Activated CD4-positive, alpha-beta T cell treated with anti-CD3 and anti-CD28 coated beads, Interleukin-2, amount 50 U/mL, for 16 hours (primary cell): ENCODE data around the gene MIB1.
"Not testable (repeated sequence)": the region's sequence is repeated elsewhere in the genome, so short reads cannot be mapped to it uniquely, and the experiment has no call there.

Source experiments
- DNase-seq: peaks from one replicate; pipeline ENCODE4 v3.0.0-alpha.2; 2020

The MIB1 gene

GRCh38 chr18:21745231-21745630 lies 4.6 kb downstream of the MIB1 start:
- DNase-seq: no peak

- no peak for DNase-seq
Observed at GRCh38 chr18:21747268-21747667, 6.7 kb downstream of the MIB1 start.

- DNase-seq: no peak
Observed at GRCh38 chr18:21747764-21748693, 7.4 kb downstream of the MIB1 start.

GRCh38 chr18:21757833-21758232 lies 17.2 kb downstream of the MIB1 start:
- no peak for DNase-seq

GRCh38 chr18:21759836-21760235 lies 19.2 kb downstream of the MIB1 start:
- DNase-seq: no peak

GRCh38 chr18:21760321-21760720 lies 19.7 kb downstream of the MIB1 start:
- DNase-seq: no peak

- DNase-seq: no peak
Observed at GRCh38 chr18:21761471-21762115, 21.0 kb downstream of the MIB1 start.

- DNase-seq: no peak
Observed at GRCh38 chr18:21762181-21762772, 21.7 kb downstream of the MIB1 start.

- no peak for DNase-seq
Observed at GRCh38 chr18:21763846-21764646, 23.5 kb downstream of the MIB1 start.

- no peak for DNase-seq
Observed at GRCh38 chr18:21769206-21769605, 28.6 kb downstream of the MIB1 start.

- no peak for DNase-seq
Observed at GRCh38 chr18:21774722-21775121, 34.1 kb downstream of the MIB1 start.

GRCh38 chr18:21777814-21778213 lies 37.2 kb downstream of the MIB1 start:
- DNase-seq: peak; percentile 3

- no peak for DNase-seq
Observed at GRCh38 chr18:21786526-21786925, 45.9 kb downstream of the MIB1 start.

- not testable (repeated sequence) for DNase-seq
Observed at GRCh38 chr18:21796089-21796488, 55.5 kb downstream of the MIB1 start.

GRCh38 chr18:21798126-21798525 lies 57.5 kb downstream of the MIB1 start:
- DNase-seq: no peak

GRCh38 chr18:21799721-21800120 lies 59.1 kb downstream of the MIB1 start:
- no peak for DNase-seq

- no peak for DNase-seq
Observed at GRCh38 chr18:21803495-21803894, 62.9 kb downstream of the MIB1 start.

- DNase-seq: peak; percentile 2
Observed at GRCh38 chr18:21805771-21806366, 65.3 kb downstream of the MIB1 start.

- DNase-seq: no peak
Observed at GRCh38 chr18:21808185-21808584, 67.6 kb downstream of the MIB1 start.

GRCh38 chr18:21809725-21810124 lies 69.1 kb downstream of the MIB1 start:
- DNase-seq: no peak

GRCh38 chr18:21815101-21815500 lies 74.5 kb downstream of the MIB1 start:
- DNase-seq: no peak

- DNase-seq: no peak
Observed at GRCh38 chr18:21820033-21820810, 79.6 kb downstream of the MIB1 start.
